Dermis lymphatic vessel endothelial cell (primary cell): Measurements from ENCODE around the gene TAF1C. TPM values are rescaled to one million over a fixed set of nuclear protein-coding genes. Genes with fewer than 3 reads are reported as not detected.

Experiments
- total RNA-seq: library from RNA; depleted of rRNA; stranded (reverse); fragments of >200 nt; gene quantifications from 2 replicates; pipeline ENCODE4 v1.2.1, GENCODE V29; 2014

TAF1C gene
- 9.2 and 10.7 TPM in 2 replicates for total RNA-seq

GRCh38 chr16:84186685-84187437, at the start of gene TAF1C:
TSS of gene TAF1C (minus strand) at chr16:84187057. CDS start at chr16:84184988, 2,069 bp downstream.

GRCh38 chr16:84190731-84191388, 4.0 kb upstream of the TAF1C start, which contains the start of gene ADAD2:
TSS of gene ADAD2 (plus strand) at chr16:84191157. CDS start at chr16:84191231, 74 bp downstream.

GRCh38 chr16:84144859-84145639, 41.8 kb downstream of the TAF1C start, which contains the start of the genes DNAAF1 and HSDL1:
TSS of gene DNAAF1 (plus strand) at chr16:84145308. CDS start at chr16:84145441, 133 bp downstream.
TSS of gene HSDL1 (minus strand) at chr16:84145177. CDS start at chr16:84131321, 13,856 bp downstream.

Other genes starting within 250 kb of the TAF1C start
- 0.69 and 1.2 TPM in 2 replicates for gene OSGIN1, start 233.8 kb downstream of the TAF1C start, total RNA-seq
- gene NECAB2, start 218.8 kb downstream of the TAF1C start, total RNA-seq = not detected in 2 replicates
- not detected in 2 replicates for gene SLC38A8, start 144.3 kb downstream of the TAF1C start, total RNA-seq
- gene MBTPS1, start 70.1 kb downstream of the TAF1C start, total RNA-seq = 94.1 and 101 TPM in 2 replicates
- 33.0 and 35.3 TPM in 2 replicates for gene HSDL1, start 41.9 kb downstream of the TAF1C start, total RNA-seq
- 0.09 TPM in 1 of 2 replicates, not detected in the other for gene DNAAF1, start 41.7 kb downstream of the TAF1C start, total RNA-seq
- gene ADAD2, start 4.1 kb upstream of the TAF1C start, total RNA-seq = not detected in 2 replicates
- not detected in 2 replicates for gene KCNG4, start 53.0 kb upstream of the TAF1C start, total RNA-seq
- gene WFDC1, start 107.8 kb upstream of the TAF1C start, total RNA-seq = not detected in 2 replicates
- gene ATP2C2, start 181.5 kb upstream of the TAF1C start, total RNA-seq = not detected in 2 replicates